Measurements from ENCODE around the gene LAG3.

LAG3 gene

DNA sequence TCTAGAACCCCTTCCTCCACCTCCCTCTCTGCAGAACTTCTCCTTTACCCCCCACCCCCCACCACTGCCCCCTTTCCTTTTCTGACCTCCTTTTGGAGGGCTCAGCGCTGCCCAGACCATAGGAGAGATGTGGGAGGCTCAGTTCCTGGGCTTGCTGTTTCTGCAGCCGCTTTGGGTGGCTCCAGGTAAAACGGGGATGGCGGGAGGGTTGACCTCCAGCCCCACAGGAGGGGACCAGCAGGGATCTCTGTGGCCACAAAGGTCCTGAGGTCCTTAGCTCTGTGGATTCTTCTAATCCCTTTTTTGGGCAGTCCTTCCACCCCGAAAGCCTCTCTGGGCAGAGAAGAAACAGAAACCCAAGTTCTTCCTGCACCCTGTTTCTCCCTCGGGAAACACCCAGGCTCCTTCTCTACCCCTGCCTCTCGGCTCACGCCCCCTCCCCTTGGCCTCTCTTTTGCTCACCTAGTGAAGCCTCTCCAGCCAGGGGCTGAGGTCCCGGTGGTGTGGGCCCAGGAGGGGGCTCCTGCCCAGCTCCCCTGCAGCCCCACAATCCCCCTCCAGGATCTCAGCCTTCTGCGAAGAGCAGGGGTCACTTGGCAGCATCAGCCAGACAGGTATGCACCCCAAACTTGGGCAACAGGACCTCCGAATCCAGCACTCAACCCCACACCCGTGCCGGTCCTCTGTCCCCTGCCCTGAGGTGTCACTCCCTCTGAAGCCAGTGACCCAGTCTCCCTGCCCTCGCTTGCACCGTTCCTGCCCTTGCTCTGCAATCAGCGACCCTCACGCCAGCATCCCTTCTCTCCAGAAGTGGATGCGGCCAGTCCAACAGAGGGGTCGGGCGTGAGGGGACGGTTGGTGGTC, 638 bp downstream of the LAG3 start:
- no peak for DNase-seq (ENCODE audit: low read depth)

DNA sequence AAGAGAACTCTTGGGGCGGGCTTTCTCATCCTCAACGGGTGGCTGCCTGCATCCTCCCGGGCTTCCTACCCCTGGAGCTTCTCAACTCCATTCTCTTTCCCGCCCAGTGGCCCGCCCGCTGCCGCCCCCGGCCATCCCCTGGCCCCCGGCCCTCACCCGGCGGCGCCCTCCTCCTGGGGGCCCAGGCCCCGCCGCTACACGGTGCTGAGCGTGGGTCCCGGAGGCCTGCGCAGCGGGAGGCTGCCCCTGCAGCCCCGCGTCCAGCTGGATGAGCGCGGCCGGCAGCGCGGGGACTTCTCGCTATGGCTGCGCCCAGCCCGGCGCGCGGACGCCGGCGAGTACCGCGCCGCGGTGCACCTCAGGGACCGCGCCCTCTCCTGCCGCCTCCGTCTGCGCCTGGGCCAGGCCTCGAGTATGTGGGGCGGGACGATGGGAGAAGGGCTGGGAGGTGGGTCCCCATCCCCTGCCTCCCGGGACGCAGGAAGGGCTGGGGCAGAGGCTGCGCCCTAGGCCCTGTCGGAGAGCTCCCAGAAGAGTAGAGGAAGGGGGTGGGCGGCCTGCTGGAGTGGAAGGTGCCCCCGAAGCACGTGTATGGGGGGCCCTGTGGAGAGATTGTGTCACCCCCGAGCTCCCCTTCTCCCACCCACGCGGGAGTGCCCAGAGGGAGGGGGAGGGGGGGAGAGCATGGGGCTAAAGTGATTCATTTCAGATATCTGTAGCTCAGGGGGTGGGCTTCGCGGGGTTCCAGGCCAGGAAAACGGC, 1.5 kb downstream of the LAG3 start:
- no peak for DNase-seq (ENCODE audit: low read depth)

DNA sequence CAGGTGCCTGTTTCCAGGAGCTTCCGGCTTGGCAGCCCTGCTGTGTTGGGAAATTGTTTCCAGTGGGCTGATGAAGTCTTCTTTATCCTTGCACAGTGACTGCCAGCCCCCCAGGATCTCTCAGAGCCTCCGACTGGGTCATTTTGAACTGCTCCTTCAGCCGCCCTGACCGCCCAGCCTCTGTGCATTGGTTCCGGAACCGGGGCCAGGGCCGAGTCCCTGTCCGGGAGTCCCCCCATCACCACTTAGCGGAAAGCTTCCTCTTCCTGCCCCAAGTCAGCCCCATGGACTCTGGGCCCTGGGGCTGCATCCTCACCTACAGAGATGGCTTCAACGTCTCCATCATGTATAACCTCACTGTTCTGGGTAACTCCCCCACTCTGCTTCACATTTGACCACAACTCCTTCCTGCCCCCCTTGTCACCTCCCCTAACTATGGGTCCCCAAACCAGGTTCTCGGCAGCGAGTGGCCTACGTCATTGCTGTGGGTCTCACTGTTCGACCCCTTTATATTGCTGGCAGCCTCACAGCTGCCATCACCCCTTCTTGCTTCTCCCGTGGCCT, 2.3 kb downstream of the LAG3 start:
- DNase-seq (ENCODE audit: low read depth) = no peak

DNA sequence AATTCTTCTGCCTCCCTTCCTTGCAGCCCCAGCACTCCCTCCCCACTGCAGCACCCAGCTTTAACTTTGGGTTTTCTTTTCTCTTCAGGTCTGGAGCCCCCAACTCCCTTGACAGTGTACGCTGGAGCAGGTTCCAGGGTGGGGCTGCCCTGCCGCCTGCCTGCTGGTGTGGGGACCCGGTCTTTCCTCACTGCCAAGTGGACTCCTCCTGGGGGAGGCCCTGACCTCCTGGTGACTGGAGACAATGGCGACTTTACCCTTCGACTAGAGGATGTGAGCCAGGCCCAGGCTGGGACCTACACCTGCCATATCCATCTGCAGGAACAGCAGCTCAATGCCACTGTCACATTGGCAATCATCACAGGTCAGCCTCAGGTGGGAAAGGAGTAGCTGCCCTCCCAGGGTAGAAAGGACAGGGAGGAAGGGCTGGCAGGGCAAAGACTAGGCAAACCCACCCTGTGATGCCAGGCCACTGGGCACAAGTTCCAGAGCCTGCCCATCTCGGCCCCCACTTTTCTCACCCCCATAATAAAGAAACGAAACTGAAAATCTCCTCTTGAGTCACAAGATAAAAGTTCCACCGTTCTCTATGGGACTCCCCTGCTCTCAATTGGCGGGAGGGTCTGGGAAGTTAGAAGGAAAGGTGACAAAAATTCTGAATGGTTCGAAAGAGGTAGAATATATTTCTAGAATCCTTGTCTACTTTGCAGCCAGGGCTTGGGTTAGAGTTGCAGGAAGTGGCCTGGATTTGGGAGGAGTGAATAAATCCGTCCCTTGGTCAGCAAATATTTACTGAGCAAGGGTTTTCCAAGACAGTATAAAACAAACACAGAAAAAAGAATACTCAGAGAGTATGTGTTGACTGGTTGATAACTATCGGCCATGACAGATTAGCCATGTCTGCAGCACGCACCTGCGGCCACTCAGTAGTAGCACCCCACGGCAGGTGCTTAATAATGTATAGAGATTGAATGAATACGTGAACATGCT, 3.2 kb downstream of the LAG3 start:
- DNase-seq (ENCODE audit: low read depth) = no peak

DNA sequence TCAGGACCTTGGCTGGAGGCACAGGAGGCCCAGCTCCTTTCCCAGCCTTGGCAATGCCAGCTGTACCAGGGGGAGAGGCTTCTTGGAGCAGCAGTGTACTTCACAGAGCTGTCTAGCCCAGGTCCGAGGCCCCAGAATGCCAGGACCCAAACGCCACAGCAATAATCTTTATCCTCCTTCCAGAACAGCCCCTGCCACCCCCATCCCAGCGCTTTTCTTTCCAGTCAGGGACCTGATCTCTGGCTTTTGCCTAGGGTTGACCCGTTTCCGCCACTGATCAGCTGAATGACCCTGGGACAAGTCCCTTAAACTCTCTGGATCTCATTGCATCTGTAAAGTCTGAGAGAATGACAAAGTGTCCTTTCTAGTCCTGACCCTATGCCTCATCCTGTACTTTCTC, 5.1 kb downstream of the LAG3 start:
- DNase-seq (ENCODE audit: low read depth) = no peak

DNA sequence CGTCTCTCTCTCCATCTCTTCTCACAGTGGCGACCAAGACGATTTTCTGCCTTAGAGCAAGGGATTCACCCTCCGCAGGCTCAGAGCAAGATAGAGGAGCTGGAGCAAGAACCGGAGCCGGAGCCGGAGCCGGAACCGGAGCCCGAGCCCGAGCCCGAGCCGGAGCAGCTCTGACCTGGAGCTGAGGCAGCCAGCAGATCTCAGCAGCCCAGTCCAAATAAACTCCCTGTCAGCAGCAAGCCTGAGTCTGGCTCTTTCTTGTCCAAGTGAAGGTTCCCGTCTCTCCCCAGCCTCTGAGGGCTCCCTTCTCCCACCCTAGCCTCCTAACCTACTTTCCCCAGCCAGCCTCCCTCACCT, 5.9 kb downstream of the LAG3 start:
- DNase-seq (ENCODE audit: low read depth) = peak; percentile 41

DNA sequence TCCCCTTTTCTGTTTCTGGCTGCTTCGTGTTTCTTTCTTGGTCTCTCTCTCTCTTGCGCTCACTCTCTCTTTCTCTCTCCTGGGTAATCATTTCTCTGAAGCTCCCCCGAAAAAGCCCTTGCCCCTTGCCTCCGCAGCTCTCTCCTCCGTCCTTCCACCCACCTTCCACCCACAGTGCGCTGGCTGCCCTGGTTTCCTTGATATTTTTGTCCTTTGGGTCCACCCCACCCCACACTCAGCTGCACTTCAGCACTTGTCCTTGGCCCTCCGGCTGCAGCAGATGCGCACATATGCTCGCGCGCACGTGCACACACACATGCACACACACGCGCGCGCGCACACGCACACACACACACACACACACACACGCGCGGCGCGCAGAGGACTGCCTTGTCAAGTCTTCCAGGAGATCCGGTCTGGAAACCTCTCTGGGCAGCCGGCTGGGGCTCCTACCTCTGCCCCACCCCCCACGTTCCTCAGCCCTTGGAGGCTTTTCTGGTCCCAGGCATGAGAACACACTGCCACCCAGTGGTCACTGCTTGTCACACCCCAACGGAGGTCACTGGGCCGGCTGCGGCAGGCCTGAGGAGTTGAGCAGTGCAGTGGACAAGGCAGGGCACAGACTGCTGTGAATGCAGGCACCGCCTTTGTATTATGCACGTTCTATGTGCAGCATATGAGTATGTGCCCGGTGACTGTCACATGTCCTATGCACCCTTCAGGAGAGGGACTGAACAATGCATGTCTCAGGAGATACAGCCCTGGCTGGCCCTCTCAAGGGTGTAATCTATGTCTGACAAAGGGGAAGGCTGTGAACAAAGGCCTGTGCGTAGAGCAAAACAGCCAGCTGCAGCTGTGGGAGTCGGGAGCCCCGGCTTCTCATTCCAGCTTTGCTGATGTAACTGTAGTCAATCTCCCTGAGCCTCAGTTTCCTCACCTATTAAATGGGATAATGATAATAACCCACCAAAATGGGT, 6.5 kb downstream of the LAG3 start:
- DNase-seq (ENCODE audit: low read depth) = peak; percentile 88

DNA sequence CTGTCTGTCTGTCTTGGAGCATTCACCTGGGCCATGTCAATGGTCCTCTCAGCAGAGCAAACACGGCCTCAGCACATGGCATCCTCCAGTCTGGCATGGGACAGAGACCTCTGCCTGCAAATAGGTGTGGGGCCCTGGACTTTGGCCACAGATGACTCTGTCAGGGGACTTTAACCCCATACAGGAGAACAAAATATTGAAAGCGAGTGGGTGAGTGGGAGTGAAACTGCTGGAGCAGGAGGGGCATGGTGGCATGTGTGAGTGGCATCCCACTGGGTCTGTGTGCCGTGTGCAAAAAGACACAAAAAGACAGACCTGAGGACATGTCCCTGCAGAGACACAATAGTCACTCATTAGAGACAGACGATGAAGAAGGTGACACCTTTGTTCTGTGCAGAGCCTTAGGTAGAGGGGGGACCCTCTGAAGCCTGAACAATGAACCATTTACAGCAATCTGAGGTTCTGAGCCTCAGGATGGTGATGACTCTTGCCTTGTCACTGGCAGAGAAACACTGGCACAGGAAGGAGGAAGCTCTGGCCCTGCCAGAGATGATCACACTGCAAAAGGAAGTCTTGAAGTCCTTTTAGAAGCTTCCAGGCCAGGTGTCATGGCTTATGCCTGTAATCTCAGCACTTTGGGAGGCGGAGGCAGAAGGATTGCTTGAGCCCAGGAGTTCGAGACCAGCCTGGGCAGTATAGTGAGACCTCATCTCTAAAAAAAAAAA, 7.5 kb downstream of the LAG3 start:
- DNase-seq (ENCODE audit: low read depth) = no peak

DNA sequence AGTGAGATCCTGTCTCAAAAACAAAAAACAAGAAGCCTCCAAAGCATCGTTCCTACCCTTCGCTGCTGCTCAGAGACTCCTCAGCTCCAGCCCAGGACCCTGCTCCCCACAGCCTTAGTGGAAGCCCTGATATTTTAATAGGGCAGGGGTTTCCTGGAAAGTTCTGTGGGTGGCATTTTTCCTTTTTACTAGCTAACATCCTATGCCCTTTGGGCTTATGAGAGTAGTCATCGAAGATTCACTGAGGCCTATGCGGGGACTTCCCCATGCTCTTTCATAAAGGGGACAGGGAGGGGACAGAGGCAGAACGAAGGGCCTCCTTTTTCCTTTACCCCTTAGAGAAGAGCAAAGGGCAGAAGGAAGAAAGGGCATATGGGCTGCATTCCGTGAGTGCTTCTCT, 8.3 kb downstream of the LAG3 start:
- DNase-seq (ENCODE audit: low read depth) = no peak

DNA sequence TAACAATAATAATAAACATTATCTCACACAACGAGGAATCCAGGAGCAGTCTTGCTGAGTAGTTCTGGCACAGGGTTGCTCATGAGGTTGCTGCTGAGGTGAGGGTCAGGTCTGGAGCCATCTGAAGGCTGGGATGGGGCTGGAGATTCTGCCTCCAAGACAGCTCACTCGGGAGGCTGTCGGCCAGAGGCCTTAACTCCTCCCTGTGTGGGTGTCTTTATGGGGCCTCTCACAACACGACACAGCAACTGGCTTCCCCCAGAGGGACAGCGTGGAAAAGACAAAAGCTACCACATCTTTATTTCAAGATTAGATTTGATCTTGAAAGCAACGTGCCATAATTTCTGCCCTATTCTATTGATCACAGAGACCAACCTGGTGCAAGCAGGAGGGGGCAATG, 9.8 kb downstream of the LAG3 start:
- no peak for DNase-seq (ENCODE audit: low read depth)

DNA sequence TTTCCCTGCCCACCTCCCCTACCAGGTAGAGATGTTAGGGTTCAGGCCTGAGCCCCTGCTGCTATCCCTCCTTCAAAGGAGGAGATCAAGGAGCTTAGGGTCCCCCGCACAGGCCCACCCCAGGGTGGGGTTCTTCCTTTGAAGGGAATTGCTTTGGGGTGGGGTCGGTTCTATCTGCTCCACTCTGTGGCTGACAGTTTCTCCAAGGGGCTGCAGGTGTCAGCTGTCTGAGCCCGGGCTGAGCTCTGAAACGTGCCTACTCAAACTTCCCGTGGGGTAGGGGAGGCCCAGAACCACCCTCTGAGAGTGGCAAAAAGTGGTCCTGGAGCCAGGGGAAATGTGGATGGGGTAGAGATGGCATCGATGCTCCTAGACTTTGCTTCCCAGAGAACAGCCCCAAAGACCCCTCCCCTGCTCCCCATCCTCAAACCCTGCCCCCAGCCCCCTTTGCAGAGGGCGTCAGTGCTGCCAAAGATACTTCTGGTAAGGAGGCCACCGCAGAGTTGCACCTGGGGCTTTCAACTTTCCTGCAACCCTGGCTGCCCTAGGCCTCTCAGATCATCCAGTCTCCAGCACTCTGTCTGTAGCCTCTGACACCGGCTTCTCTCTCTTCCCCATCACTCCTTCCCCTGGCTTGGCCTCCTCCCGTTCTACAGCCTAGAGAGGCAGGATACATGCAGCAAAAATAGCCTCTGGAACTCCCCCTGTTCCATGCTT, 10.7 kb downstream of the LAG3 start:
- DNase-seq (ENCODE audit: low read depth) = no peak

DNA sequence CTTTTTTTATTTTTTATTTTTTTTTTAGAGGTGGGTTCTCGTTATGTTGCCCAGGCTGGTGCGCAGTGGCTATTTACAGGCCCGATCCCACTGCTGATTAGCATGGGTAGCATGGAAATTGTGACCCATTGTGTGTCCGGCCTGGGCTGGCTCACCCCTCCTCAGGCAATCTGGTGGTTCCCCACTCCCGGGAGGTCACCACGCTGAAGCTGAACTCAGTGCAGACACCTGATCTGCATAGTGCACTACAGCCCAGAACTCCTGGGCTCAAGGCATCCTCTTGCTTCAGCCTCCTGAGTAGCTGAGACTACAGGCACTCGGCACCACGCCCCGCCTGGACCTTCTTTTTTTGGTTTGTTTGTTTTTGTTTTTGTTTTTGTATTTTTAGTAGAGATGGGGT, 11.5 kb downstream of the LAG3 start:
- DNase-seq (ENCODE audit: low read depth) = no peak

DNA sequence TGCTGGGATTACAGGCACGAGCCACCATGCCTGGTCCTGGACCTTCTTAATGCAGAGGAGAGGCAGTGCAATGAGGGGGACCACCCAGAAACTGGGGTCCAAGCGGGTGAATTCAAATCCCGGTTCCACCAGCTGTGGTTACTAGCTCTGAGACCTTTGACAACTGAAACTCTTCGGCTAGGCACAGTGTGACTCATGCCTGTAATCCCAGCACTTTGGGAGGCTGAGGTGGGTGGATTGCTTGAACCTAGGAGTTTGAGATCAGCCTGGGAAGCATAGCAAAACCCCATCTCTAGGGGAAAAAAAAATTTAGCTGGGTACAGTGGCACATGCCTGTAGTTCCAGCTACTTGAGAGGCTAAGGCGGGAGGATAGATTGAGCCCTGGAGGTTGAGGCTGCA, 12.0 kb downstream of the LAG3 start:
- no peak for DNase-seq (ENCODE audit: low read depth)

DNA sequence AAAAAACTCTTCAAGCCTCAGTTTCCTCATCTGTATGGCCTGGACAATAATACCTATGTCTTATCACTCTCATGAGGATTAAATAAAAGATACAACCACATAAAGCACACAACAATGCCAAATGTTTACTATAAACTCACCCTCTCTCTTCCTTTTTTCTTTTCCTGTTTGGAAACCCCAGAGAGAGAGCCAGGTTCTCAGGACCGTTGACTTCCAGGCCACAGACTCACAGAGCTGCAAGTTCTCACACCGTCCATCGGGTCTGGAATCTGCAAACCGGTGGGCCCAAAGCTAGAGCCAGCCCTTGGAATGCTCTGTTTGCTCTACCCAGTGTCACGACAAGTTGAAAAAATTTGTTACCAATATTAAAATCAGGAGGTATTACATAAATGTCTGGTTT, 12.4 kb downstream of the LAG3 start:
- DNase-seq (ENCODE audit: low read depth) = no peak

DNA sequence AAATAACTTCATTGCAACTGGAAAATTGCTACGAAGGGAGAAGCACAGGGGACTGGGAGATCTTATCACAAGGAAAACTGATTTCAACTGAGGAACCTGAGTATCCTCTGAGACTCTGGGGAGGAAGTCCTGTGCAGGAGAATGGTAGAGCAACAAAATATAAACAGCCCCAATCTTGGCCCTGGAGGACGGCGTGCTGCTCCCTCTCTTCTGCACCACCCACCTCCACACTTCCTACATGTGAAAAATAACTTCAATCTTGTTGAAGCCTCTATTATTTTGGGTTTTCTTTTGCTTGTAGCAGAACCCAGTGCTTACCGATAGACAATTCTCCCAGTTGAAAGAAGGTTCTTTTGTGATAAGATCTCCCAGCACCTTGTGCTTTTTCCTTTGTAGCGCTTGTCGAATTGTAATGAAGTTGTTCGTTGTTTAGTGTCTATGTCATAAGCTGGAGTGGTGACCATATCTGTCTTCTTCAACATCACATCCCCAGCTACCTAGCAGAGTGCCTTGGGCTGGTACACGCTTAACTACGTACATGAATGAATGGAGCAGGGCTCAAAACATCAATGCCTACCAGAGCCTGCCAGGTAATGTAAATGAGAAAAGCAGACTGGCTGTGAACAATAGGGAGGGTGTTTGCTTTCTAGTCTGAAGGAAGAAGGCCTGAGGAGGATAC, 14.2 kb downstream of the LAG3 start:
- no peak for DNase-seq (ENCODE audit: low read depth)

DNA sequence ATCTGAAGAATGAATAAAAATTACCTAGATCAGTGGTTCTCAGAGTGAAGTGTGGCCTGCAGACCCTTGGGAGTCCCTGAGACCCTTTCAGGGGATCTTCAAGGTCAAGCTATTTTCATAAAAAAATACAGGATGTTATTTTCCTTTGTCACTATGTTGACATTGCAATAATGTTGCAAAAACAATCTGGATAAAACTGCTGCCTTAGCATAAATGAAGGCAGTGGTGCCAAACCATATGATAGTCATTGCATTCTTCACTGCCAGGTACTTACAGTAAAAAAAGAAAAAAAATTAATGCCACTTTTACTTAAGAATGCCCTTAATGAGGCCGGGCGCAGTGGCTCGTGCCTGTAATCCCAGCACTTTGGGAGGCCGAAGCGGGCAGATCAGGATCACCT, 15.0 kb downstream of the LAG3 start:
- DNase-seq (ENCODE audit: low read depth) = no peak

DNA sequence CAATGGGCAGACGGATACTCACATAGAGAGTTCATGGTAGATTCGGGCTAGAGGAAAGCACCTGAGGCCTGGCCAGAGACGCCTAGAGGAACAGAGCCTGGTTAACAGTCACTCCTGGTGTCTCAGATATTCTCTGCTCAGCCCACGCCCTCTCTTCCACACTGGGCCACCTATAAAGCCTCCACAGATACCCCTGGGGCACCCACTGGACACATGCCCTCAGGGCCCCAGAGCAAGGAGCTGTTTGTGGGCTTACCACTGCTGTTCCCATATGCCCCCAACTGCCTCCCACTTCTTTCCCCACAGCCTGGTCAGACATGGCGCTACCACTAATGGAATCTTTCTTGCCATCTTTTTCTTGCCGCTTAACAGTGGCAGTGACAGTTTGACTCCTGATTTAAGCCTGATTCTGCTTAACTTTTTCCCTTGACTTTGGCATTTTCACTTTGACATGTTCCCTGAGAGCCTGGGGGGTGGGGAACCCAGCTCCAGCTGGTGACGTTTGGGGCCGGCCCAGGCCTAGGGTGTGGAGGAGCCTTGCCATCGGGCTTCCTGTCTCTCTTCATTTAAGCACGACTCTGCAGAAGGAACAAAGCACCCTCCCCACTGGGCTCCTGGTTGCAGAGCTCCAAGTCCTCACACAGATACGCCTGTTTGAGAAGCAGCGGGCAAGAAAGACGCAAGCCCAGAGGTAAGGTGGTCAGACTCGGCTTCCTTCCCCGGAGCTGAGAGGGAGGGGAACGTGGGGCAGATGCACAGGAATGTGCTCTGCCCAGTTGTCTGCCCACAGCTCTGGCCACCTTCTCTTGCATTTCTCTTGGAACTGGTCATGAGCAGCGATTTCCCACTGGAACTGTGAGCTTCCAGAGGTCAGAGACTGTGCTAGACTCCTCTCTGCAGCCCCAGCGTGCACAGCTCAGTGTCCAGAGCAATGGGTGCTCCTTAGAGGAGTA, 16.9 kb downstream of the LAG3 start, which contains the start of gene CD4:
Gene CD4, plus strand, starts transcription at position 557 of the 953 bp plus-strand sequence. CDS start 10,611 bp downstream, outside the sequence.
- no peak for DNase-seq (ENCODE audit: low read depth)
